Measurements from ENCODE around the gene MKKS.

Gene MKKS

GRCh38 chr20:10367693-10367942 is 66.4 kb downstream of the MKKS start:
- no peak for DNase-seq

- DNase-seq, result no peak
These were observed 66.9 kb downstream of the MKKS start for GRCh38 chr20:10366898-10367692.

GRCh38 chr20:10362674-10363073 is 71.3 kb downstream of the MKKS start:
- DNase-seq, result no peak

- no peak for DNase-seq
These were observed 73.1 kb downstream of the MKKS start for GRCh38 chr20:10360878-10361277.

GRCh38 chr20:10359621-10360040 is 74.4 kb downstream of the MKKS start:
- DNase-seq, result no peak

- DNase-seq, result no peak
These were observed 76.0 kb downstream of the MKKS start for GRCh38 chr20:10357974-10358373.

GRCh38 chr20:10357061-10357708 is 76.8 kb downstream of the MKKS start:
- DNase-seq, result no peak

GRCh38 chr20:10356628-10357027 is 77.4 kb downstream of the MKKS start:
- DNase-seq, result no peak

- DNase-seq, result no peak
These were observed 80.8 kb downstream of the MKKS start for GRCh38 chr20:10352934-10353824.

Measured in activated CD8-positive, alpha-beta memory T cell treated with anti-CD3 and anti-CD28 coated beads, Interleukin-2, amount 50 U/mL, for 4 hours (primary cell).